Parathyroid adenoma (tissue), 2 donors: ENCODE results near the gene FRRS1L.

Source experiments
- H2AFZ ChIP-seq: fragments of 300-600 bp; sonication (generic); one replicate; pipeline ENCODE4 v1.7.0; 2017; ENCODE audit warnings: antibody characterized with exemption, mild to moderate bottlenecking
- H3K27ac ChIP-seq: fragments of 300-600 bp; sonication (generic); one replicate; pipeline ENCODE4 v1.7.0; 2017
- H3K27me3 ChIP-seq: fragments of 300-600 bp; sonication (generic); one replicate; pipeline ENCODE4 v1.7.0; 2017; ENCODE audit warnings: low read length; ENCODE audit not compliant: control insufficient read depth, insufficient read depth
- H3K36me3 ChIP-seq: fragments of 300-600 bp; sonication (generic); one replicate; pipeline ENCODE4 v1.7.0; 2017; ENCODE audit warnings: low read length; ENCODE audit not compliant: control insufficient read depth, insufficient read depth
- H3K4me1 ChIP-seq: fragments of 300-600 bp; sonication (generic); one replicate; pipeline ENCODE4 v1.7.0; 2017; ENCODE audit warnings: control low read depth
- H3K4me2 ChIP-seq: fragments of 300-600 bp; sonication (generic); one replicate; pipeline ENCODE4 v1.7.0; 2017; ENCODE audit warnings: low read length
- H3K4me3 ChIP-seq: fragments of 300-600 bp; sonication (generic); one replicate; pipeline ENCODE4 v1.7.0; 2017; ENCODE audit warnings: low read depth, low read length
- H3K79me2 ChIP-seq: fragments of 300-600 bp; sonication (generic); one replicate; pipeline ENCODE4 v1.7.0; 2017; ENCODE audit warnings: control low read depth
- H3K9ac ChIP-seq: fragments of 300-600 bp; sonication (generic); one replicate; pipeline ENCODE4 v1.7.0; 2017; ENCODE audit warnings: mild to moderate bottlenecking
- H3K9me3 ChIP-seq: fragments of 300-600 bp; sonication (generic); one replicate; pipeline ENCODE4 v1.7.0; 2017; ENCODE audit warnings: low read length; ENCODE audit not compliant: control insufficient read depth
- CTCF ChIP-seq: fragments of 300-600 bp; sonication (generic); IDR thresholded peaks from one replicate; pipeline ENCODE4 v1.7.0; 2017; ENCODE audit warnings: antibody characterized with exemption, mild to moderate bottlenecking
- donor health status: primary hyperparathyroidism.

FRRS1L gene

GRCh38 chr9:109168170-109168569 lies 1.1 kb upstream of the FRRS1L start:
- no peak overlapping the region for H2AFZ ChIP-seq
- H3K79me2 ChIP-seq, result no peaks in the 10 kb centered on the region
- TF ChIP-seq CTCF, result no peak
- no peak overlapping the region for H3K4me3 ChIP-seq
- no peak overlapping the region for H3K4me2 ChIP-seq
- no peak overlapping the region for H3K9ac ChIP-seq
- no peaks in the 10 kb centered on the region for H3K36me3 ChIP-seq
- no peaks in the 10 kb centered on the region for H3K27me3 ChIP-seq
- H3K9me3 ChIP-seq, result no peaks in the 10 kb centered on the region
- no peaks in the 10 kb centered on the region for H3K4me1 ChIP-seq
- no peak overlapping the region for H3K27ac ChIP-seq

DNA sequence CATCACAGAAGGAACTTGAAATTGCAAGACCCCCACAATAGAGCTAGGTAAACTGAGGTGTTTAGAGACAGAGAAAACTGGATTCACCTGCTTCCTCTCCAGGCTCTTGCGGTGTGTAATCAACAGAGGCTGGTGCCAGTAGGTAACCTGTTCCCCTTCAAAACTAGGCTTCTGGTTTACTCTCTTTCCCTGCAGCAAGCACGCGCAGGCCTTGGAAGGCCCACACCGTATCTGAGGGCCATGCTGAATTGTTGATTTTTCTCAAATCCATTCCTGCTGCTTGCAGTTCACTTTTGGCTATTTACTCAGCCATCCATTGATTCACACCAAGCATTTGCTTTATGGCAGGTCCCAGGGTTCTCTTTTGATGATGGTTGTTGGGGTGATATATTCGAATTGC lies 667 bp upstream of the FRRS1L start:
- Histone ChIP-seq H3K9ac (no peak overlapping the region), H3K4me2 (no peak overlapping the region), H3K36me3 (no peaks in the 10 kb centered on the region), H3K27me3 (no peaks in the 10 kb centered on the region), H3K9me3 (no peaks in the 10 kb centered on the region), H3K4me1 (no peaks in the 10 kb centered on the region), H3K79me2 (no peaks in the 10 kb centered on the region), H3K27ac (no peak overlapping the region), H3K4me3 (no peak overlapping the region), H2AFZ (no peak overlapping the region)
- no peak for TF ChIP-seq CTCF

DNA sequence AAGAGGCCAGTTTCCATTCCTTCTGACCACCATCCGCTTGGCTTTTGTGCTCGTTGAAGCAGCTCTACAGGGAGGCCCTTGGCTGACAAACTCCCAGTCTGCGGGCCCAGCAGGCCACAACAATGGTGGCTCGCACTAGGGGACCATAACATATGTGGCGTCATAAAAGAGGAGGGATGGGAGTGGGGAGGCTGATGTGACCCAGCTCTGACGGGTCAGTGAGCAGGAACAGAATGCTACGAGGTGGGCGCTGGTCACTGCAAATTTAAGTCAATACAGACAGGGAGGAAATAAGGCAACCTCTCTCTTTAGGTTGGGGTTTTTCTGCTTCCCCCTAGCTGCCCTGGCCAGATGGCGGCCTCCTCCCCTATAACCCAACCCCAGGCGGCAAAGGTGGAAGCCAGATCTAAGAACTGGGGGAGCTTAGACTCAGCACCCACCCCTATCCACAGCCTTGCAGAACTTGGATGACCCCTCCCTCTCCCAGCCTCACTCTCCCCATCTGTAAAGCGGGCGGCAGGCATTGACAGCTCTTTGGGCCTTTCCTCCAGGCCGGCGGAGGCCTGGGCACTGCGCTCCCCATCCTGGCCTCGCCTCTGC lies 778 bp downstream of the FRRS1L start:
- H3K4me2 ChIP-seq, result no peak overlapping the region
- no peak for TF ChIP-seq CTCF
- H2AFZ ChIP-seq, result no peak overlapping the region
- H3K9me3 ChIP-seq, result no peaks in the 10 kb centered on the region
- no peak overlapping the region for H3K9ac ChIP-seq
- H3K36me3 ChIP-seq, result no peaks in the 10 kb centered on the region
- no peaks in the 10 kb centered on the region for H3K4me1 ChIP-seq
- H3K79me2 ChIP-seq, result no peaks in the 10 kb centered on the region
- no peak overlapping the region for H3K4me3 ChIP-seq
- no peaks in the 10 kb centered on the region for H3K27me3 ChIP-seq
- no peak overlapping the region for H3K27ac ChIP-seq

- H3K27me3 ChIP-seq, result no peaks in the 10 kb centered on the region
- no peaks in the 10 kb centered on the region for H3K4me1 ChIP-seq
- H3K4me3 ChIP-seq, result no peak overlapping the region
- H3K4me2 ChIP-seq, result no peak overlapping the region
- H3K79me2 ChIP-seq, result no peaks in the 10 kb centered on the region
- H2AFZ ChIP-seq, result no peak overlapping the region
- TF ChIP-seq CTCF, result no peak
- H3K9ac ChIP-seq, result no peak overlapping the region
- H3K36me3 ChIP-seq, result no peaks in the 10 kb centered on the region
- H3K27ac ChIP-seq, result no peak overlapping the region
- H3K9me3 ChIP-seq, result no peaks in the 10 kb centered on the region
Observed at GRCh38 chr9:109164042-109164441, 3.0 kb downstream of the FRRS1L start.

GRCh38 chr9:109163194-109163593 lies 3.9 kb downstream of the FRRS1L start:
- no peak for TF ChIP-seq CTCF
- no peak overlapping the region for H3K4me3 ChIP-seq
- no peak overlapping the region for H3K4me2 ChIP-seq
- no peaks in the 10 kb centered on the region for H3K36me3 ChIP-seq
- no peak overlapping the region for H2AFZ ChIP-seq
- no peaks in the 10 kb centered on the region for H3K79me2 ChIP-seq
- no peaks in the 10 kb centered on the region for H3K27me3 ChIP-seq
- H3K4me1 ChIP-seq, result no peaks in the 10 kb centered on the region
- H3K9me3 ChIP-seq, result no peaks in the 10 kb centered on the region
- no peak overlapping the region for H3K27ac ChIP-seq
- no peak overlapping the region for H3K9ac ChIP-seq
